GM19328 (cell line): ENCODE measurements around the gene ZNFX1.
"Not testable (repeated sequence)": the region's sequence is repeated elsewhere in the genome, so short reads cannot be mapped to it uniquely, and the experiment has no call there.

Source experiments
- ATAC-seq: cut with Tn5 transposase; IDR thresholded peaks from one replicate; pipeline ENCODE4 v1.9.1; 2021; ENCODE audit warnings: mild to moderate bottlenecking, moderate library complexity; ENCODE audit not compliant: unreplicated experiment

The ZNFX1 gene

GRCh38 chr20:49216991-49217578 is 60.8 kb downstream of the ZNFX1 start:
- no peak for ATAC-seq

DNA sequence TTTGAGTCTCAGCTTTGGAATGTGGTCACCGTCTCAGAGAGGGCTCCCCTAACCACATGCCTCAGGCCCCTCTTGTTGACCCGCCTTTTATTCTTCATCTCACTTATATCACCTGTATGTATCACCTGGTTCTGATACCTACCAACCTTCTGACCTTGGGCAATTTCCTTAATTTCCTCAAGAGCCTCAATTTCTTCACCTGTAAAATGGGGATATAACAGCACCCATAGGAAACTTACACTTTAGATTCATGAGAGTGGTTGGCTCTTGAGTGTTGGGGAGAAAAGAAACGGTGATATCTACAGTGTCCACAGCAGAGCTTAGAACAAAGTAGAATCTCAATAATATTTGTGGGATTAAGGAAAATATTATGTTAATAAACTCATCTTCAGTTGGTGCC is 62.6 kb downstream of the ZNFX1 start:
- no peak for ATAC-seq

- no peak for ATAC-seq
Measured at GRCh38 chr20:49214571-49214970, 63.3 kb downstream of the ZNFX1 start.

DNA sequence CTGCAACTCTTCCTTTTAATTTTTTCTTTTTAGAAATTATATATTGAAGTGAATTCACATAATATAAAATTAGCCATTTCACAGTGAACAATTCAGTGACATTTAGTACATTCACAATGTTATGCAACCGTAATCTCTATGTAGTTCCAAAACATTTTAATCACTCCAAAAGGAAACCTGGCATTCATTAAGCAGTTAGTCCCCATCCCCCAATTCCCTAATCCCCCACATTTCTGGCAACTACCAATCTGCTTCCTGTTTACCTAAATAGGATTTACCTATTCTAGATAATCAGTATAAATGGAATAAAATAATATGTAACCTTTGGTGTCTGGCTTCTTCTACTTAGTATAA is 67.1 kb downstream of the ZNFX1 start:
- no peak for ATAC-seq

GRCh38 chr20:49210101-49210756 is 67.6 kb downstream of the ZNFX1 start:
- no peak for ATAC-seq

DNA sequence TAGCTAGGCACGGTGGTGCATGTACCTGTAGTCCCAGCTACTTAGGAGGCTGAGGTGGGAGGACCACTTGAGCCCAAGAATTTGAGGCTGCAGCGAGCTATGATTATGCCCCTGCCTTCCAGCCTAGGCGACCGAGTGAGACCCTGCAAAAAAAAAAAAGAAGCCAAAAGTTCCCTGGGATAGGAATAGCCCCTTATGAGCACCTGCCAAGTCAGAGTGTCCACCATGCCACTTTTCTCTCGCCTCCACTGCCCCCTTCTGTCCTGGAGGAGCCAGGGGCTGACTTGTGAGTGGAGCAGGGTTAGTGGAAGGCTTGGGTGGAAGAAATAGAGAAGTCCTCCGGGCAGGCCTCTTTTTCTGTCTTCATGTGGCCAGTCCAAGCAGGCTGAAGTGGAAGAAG is 70.8 kb downstream of the ZNFX1 start:
- no peak for ATAC-seq

DNA sequence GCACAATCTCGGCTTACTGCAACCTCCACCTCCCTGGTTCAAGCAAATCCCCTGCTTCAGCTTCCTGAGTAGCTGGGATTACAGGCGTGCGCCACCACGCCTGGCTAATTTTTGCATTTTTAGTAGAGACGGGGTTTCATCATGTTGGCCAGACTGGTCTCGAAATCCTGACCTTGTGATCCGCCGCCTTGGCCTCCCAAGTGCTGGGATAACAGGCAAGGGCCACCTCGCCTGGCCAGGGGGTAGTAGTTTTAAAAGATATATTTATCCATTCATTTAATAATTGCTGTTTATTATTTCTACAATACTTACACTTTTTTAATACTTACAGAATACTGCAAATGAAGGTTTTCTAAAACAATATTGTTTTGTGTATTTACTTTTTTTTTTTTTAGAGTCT is 74.1 kb downstream of the ZNFX1 start:
- no peak for ATAC-seq

GRCh38 chr20:49203011-49203410 is 74.8 kb downstream of the ZNFX1 start:
- no peak for ATAC-seq

DNA sequence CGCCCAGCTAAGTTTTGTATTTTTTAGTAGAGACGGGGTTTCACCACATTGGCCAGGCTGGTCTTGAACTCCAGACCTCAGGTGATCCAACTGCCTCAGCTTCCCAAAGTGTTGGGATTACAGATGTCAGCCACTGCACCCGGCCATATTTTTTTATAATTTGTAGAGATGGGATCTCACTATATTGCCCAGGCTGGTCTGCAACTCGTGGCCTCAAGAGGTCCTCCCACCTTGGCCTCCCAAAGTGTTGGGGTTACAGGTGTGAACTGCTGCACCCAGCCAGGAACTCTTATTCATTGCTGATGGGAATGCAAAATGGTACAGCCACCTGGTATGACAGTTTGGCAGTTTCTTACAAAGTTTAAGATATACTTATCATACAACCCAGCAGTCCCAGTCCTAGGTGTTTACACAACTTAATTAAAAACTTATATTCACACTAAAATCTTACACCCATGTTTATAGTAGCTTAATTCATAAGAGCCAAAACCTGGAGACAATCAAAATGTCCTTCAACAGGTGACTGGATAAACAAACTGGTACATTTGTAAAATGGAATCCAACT is 78.0 kb downstream of the ZNFX1 start:
- no peak for ATAC-seq

DNA sequence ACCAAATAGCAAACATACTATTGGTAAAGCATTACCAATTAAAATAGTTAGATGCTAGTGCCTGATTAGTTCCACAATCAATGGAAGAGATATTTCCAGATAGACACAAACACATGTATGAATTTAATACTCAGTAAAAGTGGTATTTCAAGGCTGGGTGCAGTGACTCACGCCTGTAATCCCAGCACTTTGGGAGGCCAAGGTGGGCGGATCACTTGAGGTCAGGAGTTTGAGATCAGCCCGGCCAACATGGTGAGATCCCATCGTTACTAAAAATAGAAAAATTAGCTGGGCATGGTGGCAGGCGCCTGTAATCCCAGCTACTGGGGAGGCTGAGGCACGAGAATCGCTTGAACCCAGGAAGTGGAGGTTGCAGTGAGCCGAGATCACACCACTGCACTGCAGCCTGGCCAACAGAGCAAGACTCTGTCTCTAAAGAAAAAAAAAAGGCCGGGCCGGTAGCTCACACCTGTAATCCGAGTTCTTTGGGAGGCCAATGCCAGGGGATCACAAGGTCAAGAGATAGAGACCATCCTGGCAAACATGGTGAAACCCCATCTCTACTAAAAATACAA is 84.8 kb downstream of the ZNFX1 start:
- not testable (repeated sequence) for ATAC-seq
